ENCODE results near the gene MYOM3. TPM values are rescaled to one million over a fixed set of nuclear protein-coding genes. Genes with fewer than 3 reads are reported as not detected.

MYOM3 gene
- polyA plus RNA-seq, 2 of the 4 experiments (the other 2 are of a cell fraction): 2.6 to 8.5 TPM

- Histone ChIP-seq H3K4me3 (no peak overlapping the region), H3K27ac (no peak overlapping the region), H3K4me1 (no peaks in the 10 kb centered on the region), H3K9me3 (peaks cover 8% of the 10 kb centered on the region; the same call in 2 of the 3 replicates), H3K4me2 (no peak overlapping the region)
- FAIRE-seq: no peak
- no peak for DNase-seq (ENCODE audit: low read depth in 1 of 2, low spot score in 1 of 2)
- ChIA-PET POLR2A (no interaction called here), CTCF (no interaction called here)
- ATAC-seq: no peak
- 83% methylated on average over 3 of the region's 3 CpGs for WGBS (ENCODE audit: missing lambda C conversion rate)
- TF ChIP-seq GATA3 (IDR thresholded peaks at IDR 0.05; ENCODE audit: borderline replicate concordance) (no peak), MAZ (IDR thresholded peaks at IDR 0.05; ENCODE audit: borderline replicate concordance, low read depth, low read length) (no peak)
These were observed 18.4 kb upstream of the MYOM3 start for GRCh38 chr1:24130385-24130784.

DNA sequence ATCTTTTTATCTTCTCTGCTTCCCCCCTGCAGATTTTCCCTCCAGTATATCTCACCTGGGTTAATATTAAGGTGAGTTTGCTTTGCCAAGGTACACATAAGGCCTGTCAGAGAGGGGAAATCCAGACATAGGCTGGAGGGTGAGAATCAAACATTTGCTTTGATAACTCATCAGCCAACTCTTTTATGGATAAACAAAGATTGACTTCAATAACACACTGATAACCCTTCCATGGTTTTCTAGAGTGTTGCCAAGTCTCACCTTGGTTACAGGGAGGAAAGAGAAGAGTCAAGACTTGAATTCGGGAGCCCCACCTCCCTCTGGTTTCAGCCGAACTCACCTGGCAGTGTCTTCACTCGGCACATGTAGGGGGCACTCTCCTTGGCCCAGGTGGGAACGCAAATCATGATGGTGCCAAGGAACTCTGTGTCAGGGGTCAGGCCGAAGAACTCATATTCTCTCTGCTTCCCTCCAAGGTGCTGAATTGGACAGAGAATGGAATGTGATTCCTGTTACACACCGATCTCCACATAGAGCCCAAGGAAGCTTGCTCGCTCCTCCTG is 15.9 kb upstream of the MYOM3 start:
- Histone ChIP-seq H3K27ac (no peak overlapping the region), H3K4me2 (no peak overlapping the region), H3K9me3 (peaks cover 8% of the 10 kb centered on the region; the same call in 2 of the 3 replicates), H3K4me3 (no peak overlapping the region), H3K4me1 (no peaks in the 10 kb centered on the region)
- ChIA-PET POLR2A (no interaction called here), CTCF (interaction anchor here (0.7 kb wide), 1 partner anchor 286 kb away, joined by 3 read pairs; no protein-coding TSS in a partner anchor)
- TF ChIP-seq JUNB (IDR thresholded peaks at IDR 0.05): no peak
- TF ChIP-seq, protein P1, sequence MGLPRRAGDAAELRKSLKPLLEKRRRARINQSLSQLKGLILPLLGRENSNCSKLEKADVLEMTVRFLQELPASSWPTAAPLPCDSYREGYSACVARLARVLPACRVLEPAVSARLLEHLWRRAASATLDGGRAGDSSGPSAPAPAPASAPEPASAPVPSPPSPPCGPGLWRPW (IDR thresholded peaks at IDR 0.05): no peak
- TF ChIP-seq HOXA7 (CRISPR knock-in tag; IDR thresholded peaks at IDR 0.05): no peak
- no peak for TF ChIP-seq RNF2 (IDR thresholded peaks at IDR 0.05; ENCODE audit: borderline replicate concordance, low read depth)
- TF ChIP-seq EP300 (IDR thresholded peaks at IDR 0.05): no peak
- no peak for TF ChIP-seq ELK1 (IDR thresholded peaks at IDR 0.05; ENCODE audit: low read depth, low read length)
- no peak for TF ChIP-seq ATOH8 (CRISPR knock-in tag; IDR thresholded peaks at IDR 0.05; ENCODE audit: low read depth)
- TF ChIP-seq POLR2A (IDR thresholded peaks at IDR 0.05; ENCODE audit: low read length): no peak
- no peak for TF ChIP-seq NFE2L2 (conservative IDR thresholded peaks at IDR 0.05; ENCODE audit: low read length)
- TF ChIP-seq EHF (CRISPR knock-in tag; IDR thresholded peaks at IDR 0.05): no peak
- TF ChIP-seq, protein P2, sequence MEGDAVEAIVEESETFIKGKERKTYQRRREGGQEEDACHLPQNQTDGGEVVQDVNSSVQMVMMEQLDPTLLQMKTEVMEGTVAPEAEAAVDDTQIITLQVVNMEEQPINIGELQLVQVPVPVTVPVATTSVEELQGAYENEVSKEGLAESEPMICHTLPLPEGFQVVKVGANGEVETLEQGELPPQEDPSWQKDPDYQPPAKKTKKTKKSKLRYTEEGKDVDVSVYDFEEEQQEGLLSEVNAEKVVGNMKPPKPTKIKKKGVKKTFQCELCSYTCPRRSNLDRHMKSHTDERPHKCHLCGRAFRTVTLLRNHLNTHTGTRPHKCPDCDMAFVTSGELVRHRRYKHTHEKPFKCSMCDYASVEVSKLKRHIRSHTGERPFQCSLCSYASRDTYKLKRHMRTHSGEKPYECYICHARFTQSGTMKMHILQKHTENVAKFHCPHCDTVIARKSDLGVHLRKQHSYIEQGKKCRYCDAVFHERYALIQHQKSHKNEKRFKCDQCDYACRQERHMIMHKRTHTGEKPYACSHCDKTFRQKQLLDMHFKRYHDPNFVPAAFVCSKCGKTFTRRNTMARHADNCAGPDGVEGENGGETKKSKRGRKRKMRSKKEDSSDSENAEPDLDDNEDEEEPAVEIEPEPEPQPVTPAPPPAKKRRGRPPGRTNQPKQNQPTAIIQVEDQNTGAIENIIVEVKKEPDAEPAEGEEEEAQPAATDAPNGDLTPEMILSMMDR (IDR thresholded peaks at IDR 0.05): no peak
- TF ChIP-seq MAZ (IDR thresholded peaks at IDR 0.05; ENCODE audit: borderline replicate concordance, low read depth, low read length): no peak
- TF ChIP-seq TFCP2L1 (CRISPR knock-in tag; IDR thresholded peaks at IDR 0.05): no peak
- TF ChIP-seq JUN (IDR thresholded peaks at IDR 0.05): no peak
- no peak for TF ChIP-seq SMC3 (IDR thresholded peaks at IDR 0.05)
- TF ChIP-seq CHD2 (IDR thresholded peaks at IDR 0.05; ENCODE audit: low read length, partially characterized antibody): no peak
- TF ChIP-seq NPAS2 (CRISPR knock-in tag; IDR thresholded peaks at IDR 0.05; ENCODE audit: borderline replicate concordance): no peak
- DNase-seq (ENCODE audit: low read depth in 1 of 2, low spot score in 1 of 2) (no peak), FAIRE-seq (no peak), ATAC-seq (no peak)
- 95% methylated on average over 7 of the region's 7 CpGs for WGBS (ENCODE audit: missing lambda C conversion rate)

- CTCF ChIA-PET: interaction anchor here (0.6 to 0.7 kb wide), 3 partner anchors 51 to 1091 kb away, joined by 3 read pairs; no protein-coding TSS in a partner anchor
These were observed 15.3 kb upstream of the MYOM3 start for GRCh38 chr1:24127134-24127800.

More at GRCh38 chr1:24127134-24127800, 15.3 kb upstream of the MYOM3 start:
- ATAC-seq: no peak
- no peak for DNase-seq (ENCODE audit: low read depth in 1 of 2, low spot score in 1 of 2)
- H3K4me3 ChIP-seq: no peak overlapping the region
- no peak for FAIRE-seq
- H3K4me1 ChIP-seq: no peaks in the 10 kb centered on the region
- H3K4me2 ChIP-seq: no peak overlapping the region
- no peak overlapping the region for H3K27ac ChIP-seq
- WGBS (ENCODE audit: missing lambda C conversion rate): 83% methylated on average over 3 of the region's 3 CpGs
- TF ChIP-seq KDM1A (IDR thresholded peaks at IDR 0.05; ENCODE audit: low read depth) (no peak), FOSL2 (IDR thresholded peaks at IDR 0.05) (no peak), FOSL2 (CRISPR knock-in tag; IDR thresholded peaks at IDR 0.05) (no peak)
- POLR2A ChIA-PET: no interaction called here
- peaks cover 8% of the 10 kb centered on the region; the same call in 2 of the 3 replicates for H3K9me3 ChIP-seq

All from A549 (cell line).